CD14-positive monocyte (primary cell): Measurements from ENCODE around the gene SH3GLB2. TPM values are rescaled to one million over a fixed set of nuclear protein-coding genes. Genes with fewer than 3 reads are reported as not detected.
A peak's percentile ranks its signal among the peaks of the same experiment; 100 is the strongest.

Experiments used
- DNase-seq, 3 donors: peaks; one replicate each; pipeline ENCODE4 v3.0.0-alpha.2; 2011 to 2022
- H2AFZ ChIP-seq: 2 replicates; pipeline ENCODE4 v1.6.0; 2012; ENCODE audit warnings: mild to moderate bottlenecking, low read depth, low read length, inconsistent platforms; ENCODE audit not compliant: insufficient read depth, poor library complexity, severe bottlenecking
- H3K27ac ChIP-seq, 2 donors: 1 replicate in 1 of 2; 2 replicates in 1 of 2; pipeline ENCODE4 v1.5.1; 2012 to 2013; ENCODE audit warnings: low read length in 2 of 2, control low read depth in 1 of 2, inconsistent platforms in 1 of 2, low read depth in 1 of 2, mild to moderate bottlenecking in 1 of 2
- H3K27me3 ChIP-seq, 2 donors: one replicate each; pipeline versions ENCODE4 v1.6.0 to v1.6.1; 2011 to 2013; ENCODE audit warnings: low read length in 2 of 2; ENCODE audit not compliant: control insufficient read depth in 2 of 2, insufficient read depth in 2 of 2
- H3K36me3 ChIP-seq, 2 donors: replicated peaks in 1 of 2; 1 replicate in 1 of 2; 2 replicates in 1 of 2; pipeline versions ENCODE4 v1.5.1 to v1.6.1; 2012 to 2013; ENCODE audit warnings: low read length in 2 of 2, control low read depth in 1 of 2, inconsistent platforms in 1 of 2, mild to moderate bottlenecking in 1 of 2; ENCODE audit not compliant: insufficient read depth in 2 of 2, control insufficient read depth in 1 of 2
- H3K4me1 ChIP-seq, 2 donors: 1 replicate in 1 of 2; 2 replicates in 1 of 2; pipeline versions ENCODE4 v1.5.1 to v1.6.1; 2012 to 2013; ENCODE audit warnings: low read length in 2 of 2, control low read depth in 1 of 2, inconsistent platforms in 1 of 2, mild to moderate bottlenecking in 1 of 2, moderate library complexity in 1 of 2; ENCODE audit not compliant: insufficient read depth in 2 of 2, control insufficient read depth in 1 of 2
- H3K4me2 ChIP-seq: replicated peaks from 2 replicates; pipeline ENCODE3; 2012; ENCODE audit warnings: low read length, moderate library complexity, mild to moderate bottlenecking; ENCODE audit not compliant: poor library complexity, severe bottlenecking; ENCODE audit errors: extremely low read depth
- H3K4me3 ChIP-seq, 3 experiments: fragments of 200-600 bp in 1 of 3; sonication (generic) in 1 of 3; replicated peaks in 1 of 3; 1 replicate in 2 of 3; 2 replicates in 1 of 3; pipeline ENCODE4 v1.5.1; 2011 to 2013; ENCODE audit warnings: low read length in 3 of 3, mild to moderate bottlenecking in 3 of 3, control low read depth in 2 of 3, low read depth in 2 of 3, inconsistent platforms in 1 of 3, moderate library complexity in 1 of 3
- H3K79me2 ChIP-seq: 2 replicates; pipeline ENCODE4 v1.6.0; 2012; ENCODE audit warnings: mild to moderate bottlenecking, control low read depth, inconsistent platforms, low read length, moderate library complexity; ENCODE audit not compliant: insufficient read depth
- H3K9ac ChIP-seq: 2 replicates; pipeline ENCODE4 v1.6.0; 2017; ENCODE audit warnings: low read length, mild to moderate bottlenecking; ENCODE audit not compliant: insufficient read depth, poor library complexity, severe bottlenecking
- H3K9me3 ChIP-seq, 2 donors: replicated peaks in 1 of 2; 1 replicate in 1 of 2; 2 replicates in 1 of 2; pipeline versions ENCODE4 v1.5.1 to v1.6.1; 2012 to 2013; ENCODE audit warnings: low read length in 2 of 2, control low read depth in 1 of 2; ENCODE audit not compliant: control insufficient read depth in 1 of 2, insufficient read depth in 1 of 2
- H4K20me1 ChIP-seq: 2 replicates; pipeline ENCODE4 v1.6.0; 2012; ENCODE audit warnings: mild to moderate bottlenecking, low read length, control low read depth, moderate library complexity; ENCODE audit not compliant: insufficient read depth
- H3K27ac Mint-ChIP-seq, 7 donors: one replicate each; pipeline ENCODE4 v1.8.0; 2020; ENCODE audit warnings: mild to moderate bottlenecking in 7 of 7, mixed read lengths in 7 of 7, moderate library complexity in 6 of 7, inconsistent platforms in 2 of 7
- H3K27me3 Mint-ChIP-seq, 3 donors: one replicate each; pipeline ENCODE4 v1.8.0; 2021 to 2022; ENCODE audit warnings: low read depth in 3 of 3, mild to moderate bottlenecking in 3 of 3, mixed read lengths in 3 of 3, moderate library complexity in 3 of 3, inconsistent platforms in 1 of 3
- H3K36me3 Mint-ChIP-seq, 2 donors: one replicate each; pipeline ENCODE4 v1.8.0; 2020; ENCODE audit warnings: mixed read lengths in 2 of 2, inconsistent platforms in 1 of 2, mild to moderate bottlenecking in 1 of 2
- H3K4me1 Mint-ChIP-seq: one replicate; pipeline ENCODE4 v1.8.0; 2020; ENCODE audit warnings: mild to moderate bottlenecking, mixed read lengths
- H3K4me3 Mint-ChIP-seq, 2 donors: one replicate each; pipeline ENCODE4 v1.8.0; 2020; ENCODE audit warnings: mild to moderate bottlenecking in 2 of 2, mixed read lengths in 2 of 2, moderate library complexity in 1 of 2
- H3K9me3 Mint-ChIP-seq, 7 donors: one replicate each; pipeline ENCODE4 v1.8.0; 2020 to 2022; ENCODE audit warnings: mixed read lengths in 7 of 7, mild to moderate bottlenecking in 6 of 7, moderate library complexity in 6 of 7, inconsistent platforms in 2 of 7
- CTCF ChIP-seq: fragments of 200-600 bp; IDR thresholded peaks from one replicate; pipeline ENCODE4 v1.8.0; 2022; ENCODE audit warnings: antibody characterized with exemption, mild to moderate bottlenecking
- WGBS: methylation state at CpG from one replicate; pipeline ENCODE4 v1.1.5; 2013; ENCODE audit warnings: missing lambda C conversion rate; ENCODE audit not compliant: insufficient coverage; 5-methylcytosine and 5-hydroxymethylcytosine counted together
- intact Hi-C, 2 donors: fragments of 100-400 bp; cut with micrococcal nuclease; formaldehyde crosslinking; loops; one replicate each; pipeline versions ENCODE4 v1.15.0 to v1.15.1; 2023
- polyA plus RNA-seq, 3 donors: library from polyadenylated mRNA; depleted of rRNA in 1 of 3; unstranded in 2 of 3; stranded (reverse) in 1 of 3; fragments of 300-500 nt in 2 of 3; fragments of >200 nt in 1 of 3; fragmentation: Illumina TruSeq in 2 of 3; gene quantifications; 1 replicate in 2 of 3; 2 replicates in 1 of 3; pipeline ENCODE4 v1.2.3, GENCODE V29; 2012 to 2021

Gene SH3GLB2
- polyA plus RNA-seq, 3 donors, result 8.0 to 77.0 (median 25.9) TPM

GRCh38 chr9:129027685-129028191 lies 393 bp downstream of the SH3GLB2 start:
- DNase-seq, result peak in 1 of 3 donors; percentile 3
- H3K79me2 ChIP-seq, result peaks cover 11% of the 10 kb centered on the region
- H3K27me3 ChIP-seq, result no peaks in the 10 kb centered on the region
- peak overlapping the region; percentile 89 for H2AFZ ChIP-seq
- Mint-ChIP-seq H3K27me3 (peaks cover 0 to 1% (median 0%) of the 10 kb centered on the region in 3 donors), H3K27ac (peak overlapping the region in 1 of 7 donors; percentile 26), H3K36me3 (peaks cover 0 to 4% of the 10 kb centered on the region in 2 donors), H3K9me3 (no peaks in the 10 kb centered on the region), H3K4me1 (peaks cover 20% of the 10 kb centered on the region), H3K4me3 (peak overlapping the region; percentile 71 to 85)
- H3K4me2 ChIP-seq, result peak overlapping the region; percentile 88
- no peak overlapping the region for H3K27ac ChIP-seq
- H3K36me3 ChIP-seq, result no peaks in the 10 kb centered on the region
- peak overlapping the region; percentile 60 for H3K9ac ChIP-seq
- H3K4me1 ChIP-seq, result peaks cover 12 to 24% of the 10 kb centered on the region in 2 donors
- H3K4me3 ChIP-seq, result peak overlapping the region; percentile 47 to 78 (median 65)
- peaks cover 11% of the 10 kb centered on the region for H4K20me1 ChIP-seq
- H3K9me3 ChIP-seq, result no peaks in the 10 kb centered on the region
- intact Hi-C loops, result loop anchor here (1.0 to 10.0 kb wide), 4 partner anchors 9 to 573 kb away; partner anchors contain the start of genes CRAT (in 1 of the 2), DOLK (in 1 of the 2), MIGA2 (in 1 of the 2) and NUP188 (in 1 of the 2)
- TF ChIP-seq CTCF, result no peak
- WGBS, result 3% methylated on average over 47 of the region's 47 CpGs

- peak overlapping the region; percentile 89 for H2AFZ ChIP-seq
- Mint-ChIP-seq H3K9me3 (no peaks in the 10 kb centered on the region), H3K36me3 (peaks cover 0 to 4% of the 10 kb centered on the region in 2 donors), H3K4me3 (peak overlapping the region; percentile 71 to 85), H3K4me1 (peaks cover 20% of the 10 kb centered on the region), H3K27ac (peak overlapping the region in 1 of 7 donors; percentile 26), H3K27me3 (peaks cover 0 to 2% (median 0%) of the 10 kb centered on the region in 3 donors)
- DNase-seq, result peak in 1 of 3 donors; percentile 18
- peak overlapping the region; percentile 88 for H3K4me2 ChIP-seq
- peak overlapping the region; percentile 60 for H3K9ac ChIP-seq
- intact Hi-C loops, result loop anchor here (5.0 to 10.0 kb wide), 2 partner anchors 80 to 572 kb away; partner anchors contain the start of genes DOLK (in 1 of the 2), NUP188 (in 1 of the 2) and ODF2 (in 1 of the 2)
- H3K9me3 ChIP-seq, result no peaks in the 10 kb centered on the region
- H3K4me3 ChIP-seq, result peak overlapping the region; percentile 47 to 78 (median 65)
- no peaks in the 10 kb centered on the region for H3K36me3 ChIP-seq
- 43% methylated on average over 8 of the region's 9 CpGs for WGBS
- H4K20me1 ChIP-seq, result peaks cover 11% of the 10 kb centered on the region
- TF ChIP-seq CTCF, result no peak
- H3K27ac ChIP-seq, result no peak overlapping the region
- H3K79me2 ChIP-seq, result peaks cover 11% of the 10 kb centered on the region
- peaks cover 12 to 24% of the 10 kb centered on the region in 2 donors for H3K4me1 ChIP-seq
- no peaks in the 10 kb centered on the region for H3K27me3 ChIP-seq
Observed at GRCh38 chr9:129027224-129027684, 877 bp downstream of the SH3GLB2 start.
